ENCODE results near the gene CSF3R.
A peak's percentile ranks its signal among the peaks of the same experiment; 100 is the strongest.

The CSF3R gene

DNA sequence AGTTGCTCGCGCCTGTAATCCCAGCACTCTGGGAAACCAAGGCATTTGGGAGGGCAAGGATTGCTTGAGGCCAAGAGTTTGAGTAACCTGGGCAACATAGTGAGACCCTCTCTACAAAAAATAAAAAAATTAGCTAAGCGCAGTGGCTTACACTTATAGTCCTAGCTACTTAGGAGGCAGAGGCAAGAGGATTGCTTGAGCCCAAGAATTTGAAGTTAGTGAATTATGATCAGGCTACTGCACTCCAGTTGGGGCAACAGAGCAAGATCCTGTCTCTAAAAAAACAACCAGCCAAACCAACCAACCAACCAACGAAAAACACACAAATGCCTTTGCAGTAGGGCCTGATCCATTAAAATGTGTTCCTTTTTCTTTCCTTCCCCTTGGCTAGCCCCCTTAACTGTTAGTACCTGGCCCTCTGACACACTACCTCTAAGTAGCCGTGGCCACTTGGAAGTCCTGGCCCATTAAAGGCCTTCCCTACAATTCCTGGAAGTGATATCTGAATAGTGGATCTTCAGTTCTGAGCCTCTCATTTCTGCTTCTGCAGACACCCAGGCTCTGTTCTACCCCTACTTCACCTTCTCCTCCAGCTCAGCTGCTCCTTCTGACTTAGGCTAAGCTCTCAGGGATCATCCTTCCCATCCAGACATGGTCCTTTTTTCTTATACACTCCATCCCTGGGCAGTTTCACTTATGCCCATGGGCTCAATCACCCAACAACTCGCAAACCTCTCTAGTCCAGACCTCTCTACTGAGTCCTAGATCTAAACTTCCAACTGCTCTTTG is 28.9 kb downstream of the CSF3R start:
- no peak for DNase-seq

DNA sequence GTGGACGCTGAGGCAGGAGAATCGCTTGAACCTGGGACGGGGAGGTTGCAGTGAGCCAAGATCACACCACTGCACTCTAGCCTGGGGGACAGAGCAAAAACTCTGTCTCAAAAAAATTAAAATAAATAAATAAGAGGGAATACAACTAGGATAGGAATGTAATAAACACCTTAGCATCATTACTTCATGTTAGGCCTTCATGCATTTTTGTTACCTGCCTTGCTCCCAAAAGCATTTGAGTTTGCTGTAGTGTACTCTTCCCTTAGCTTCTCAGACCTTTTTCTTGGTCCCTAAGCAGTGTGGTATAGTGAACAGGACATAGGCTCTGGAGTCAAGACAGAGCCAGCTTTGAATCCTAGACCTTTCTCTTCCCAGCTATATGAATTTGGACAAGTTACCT is 29.7 kb downstream of the CSF3R start:
- DNase-seq: no peak

DNA sequence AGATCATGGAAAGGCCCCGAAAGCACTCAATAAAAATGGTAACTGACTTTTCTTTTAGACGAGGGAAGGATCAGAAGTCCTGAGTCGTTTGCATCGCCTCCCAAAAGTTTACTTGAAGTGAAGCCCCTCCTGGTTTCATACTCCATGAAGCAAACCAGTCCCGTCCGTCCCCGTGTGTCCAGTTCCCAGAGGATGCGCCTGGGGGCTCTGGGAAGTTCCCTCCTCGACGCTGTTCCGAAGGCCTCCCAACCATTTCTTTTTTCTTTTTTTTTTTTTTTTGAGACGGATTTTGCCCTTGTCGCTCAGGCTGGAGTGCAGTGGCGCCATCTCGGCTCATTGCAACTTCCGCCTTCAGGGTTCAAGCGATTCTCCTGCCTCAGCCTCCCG is 31.8 kb downstream of the CSF3R start:
- peak; percentile 23 for DNase-seq

DNA sequence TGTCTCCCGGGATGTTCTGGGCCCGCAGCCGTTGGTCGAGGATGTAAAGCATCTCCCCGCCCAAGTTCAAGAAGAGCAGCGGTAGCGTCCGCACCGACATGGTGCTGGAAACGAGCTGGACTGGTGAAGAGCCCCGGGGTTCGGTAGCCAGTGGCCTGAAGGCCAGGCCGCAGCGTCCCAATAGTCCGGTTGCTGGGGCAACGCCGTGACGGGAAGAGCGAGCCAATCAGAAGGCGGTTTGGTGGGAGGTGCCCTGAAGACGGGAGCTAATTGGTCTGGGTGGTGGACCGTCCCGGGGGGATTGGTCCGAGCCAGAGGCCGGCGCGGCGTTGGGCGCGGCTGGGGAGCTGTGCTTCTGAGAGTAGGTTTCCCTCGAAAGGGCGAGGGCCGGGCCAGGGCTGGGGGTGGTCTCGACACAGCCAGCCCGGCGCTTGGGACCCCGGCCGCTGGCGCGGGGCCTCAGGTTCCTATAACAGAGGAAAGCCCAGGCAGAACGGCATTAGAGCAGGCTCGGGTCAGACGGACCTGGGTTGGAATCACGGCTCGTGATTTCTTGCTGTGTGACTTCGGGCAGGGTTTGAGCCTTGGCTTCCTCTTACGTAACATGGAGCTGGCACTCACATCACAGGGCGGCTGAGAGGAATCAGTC is 32.3 kb downstream of the CSF3R start, which contains the start of gene OSCP1:
OSCP1 (minus strand) TSS at position 182 of the 649 bp plus-strand sequence; CDS start at position 100, 82 bp downstream.
- DNase-seq: peak; percentile 92

DNA sequence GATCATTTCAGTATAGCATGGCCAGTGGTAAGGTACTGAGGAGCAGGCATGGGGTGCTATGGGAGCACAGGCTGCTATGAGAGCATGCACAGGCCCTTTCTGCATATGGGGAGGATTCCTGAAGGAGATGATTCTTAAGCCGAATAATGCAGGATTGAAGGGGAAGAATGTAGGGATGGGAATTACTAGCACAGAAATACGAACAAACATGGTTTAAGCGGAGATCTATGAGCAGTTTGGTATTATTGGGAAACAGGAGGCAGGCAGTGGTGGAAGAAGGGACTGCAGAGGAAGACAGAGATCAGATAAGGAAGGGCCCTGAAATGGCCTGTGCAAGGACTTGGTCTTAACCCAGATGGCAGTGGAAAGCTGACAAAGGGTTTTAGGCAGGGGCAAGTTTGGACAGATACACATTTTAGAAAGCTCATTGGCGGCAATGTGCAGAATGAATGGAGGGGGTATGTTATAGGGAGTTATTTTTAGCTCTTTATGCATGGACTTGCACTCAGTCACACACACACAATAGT is 34.1 kb downstream of the CSF3R start:
- DNase-seq: no peak

DNA sequence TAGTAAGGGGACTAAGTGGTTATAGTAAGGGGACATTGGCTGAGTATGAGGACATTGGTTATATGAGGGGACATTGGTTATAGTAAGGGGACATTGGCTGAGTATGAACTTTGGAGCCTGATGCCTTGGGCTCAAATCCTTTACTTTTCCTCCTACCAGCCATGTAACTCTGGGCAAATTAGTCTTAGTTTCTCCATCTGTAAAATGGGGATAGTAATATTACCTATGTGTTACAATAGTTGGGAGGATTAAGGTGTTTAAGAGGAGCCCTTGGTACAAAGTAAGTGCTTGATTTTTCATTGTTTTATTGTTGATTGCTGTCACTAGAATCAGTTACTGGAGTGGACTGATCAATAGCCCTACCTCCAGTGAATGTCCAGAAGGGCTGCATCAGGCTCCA is 35.3 kb downstream of the CSF3R start:
- DNase-seq: no peak

DNA sequence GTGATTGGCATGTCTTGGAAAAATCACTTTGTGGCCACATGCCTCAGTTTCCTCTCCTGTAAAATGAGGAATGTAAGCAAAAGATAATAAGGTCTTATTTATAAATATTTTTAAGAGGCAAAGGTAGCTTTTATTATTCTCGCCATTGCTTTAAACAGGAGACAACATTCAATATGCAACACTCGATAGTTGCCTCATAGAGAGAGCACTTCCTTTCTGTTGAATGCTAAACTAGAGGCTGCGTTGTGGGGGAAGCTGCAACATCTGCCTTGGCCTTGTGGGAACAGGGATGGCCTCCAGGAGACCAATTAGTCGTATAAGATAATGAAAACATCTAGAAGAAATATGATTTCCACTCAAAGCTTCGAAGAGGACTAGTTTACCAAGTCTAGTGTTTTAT is 36.0 kb downstream of the CSF3R start:
- DNase-seq: no peak

DNA sequence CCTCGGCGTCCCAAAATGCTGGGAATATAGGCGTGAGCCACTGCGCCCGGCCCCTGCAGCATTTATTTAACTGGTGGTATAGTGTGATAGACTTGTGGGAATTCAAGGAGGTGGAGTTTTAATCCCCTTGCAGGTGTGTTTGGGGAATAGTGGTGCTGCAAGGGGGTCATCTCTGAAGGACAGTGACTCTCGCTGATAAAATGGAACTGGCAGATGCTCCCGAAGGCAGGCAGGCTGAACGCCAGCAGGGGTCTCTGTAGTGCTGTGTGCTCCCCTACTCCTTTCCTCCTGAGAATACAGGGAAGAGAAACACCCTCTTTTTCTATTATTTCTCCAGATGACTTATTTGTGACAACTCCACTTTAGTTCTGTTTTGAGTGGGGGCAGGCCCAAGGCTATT is 36.4 kb downstream of the CSF3R start:
- peak; percentile 5 for DNase-seq

DNA sequence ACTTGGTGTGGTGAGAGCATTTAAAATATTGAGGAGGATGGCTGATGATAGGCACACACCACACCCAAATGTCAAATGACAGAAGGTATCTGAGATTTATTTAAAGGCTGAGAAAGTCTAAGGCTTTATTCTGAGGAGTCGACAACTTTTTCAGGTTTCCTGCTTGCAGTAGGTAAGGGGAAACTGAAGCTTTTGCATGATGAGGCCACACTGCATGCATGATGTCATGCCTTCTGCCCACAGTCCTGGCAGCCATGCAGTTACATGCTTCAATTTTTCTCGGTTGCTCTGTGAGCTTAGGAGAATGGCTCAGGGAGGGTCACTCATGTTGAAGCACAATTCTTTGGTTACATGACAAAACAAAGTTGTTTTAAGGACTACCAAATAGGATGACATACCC is 39.4 kb downstream of the CSF3R start:
- no peak for DNase-seq

DNA sequence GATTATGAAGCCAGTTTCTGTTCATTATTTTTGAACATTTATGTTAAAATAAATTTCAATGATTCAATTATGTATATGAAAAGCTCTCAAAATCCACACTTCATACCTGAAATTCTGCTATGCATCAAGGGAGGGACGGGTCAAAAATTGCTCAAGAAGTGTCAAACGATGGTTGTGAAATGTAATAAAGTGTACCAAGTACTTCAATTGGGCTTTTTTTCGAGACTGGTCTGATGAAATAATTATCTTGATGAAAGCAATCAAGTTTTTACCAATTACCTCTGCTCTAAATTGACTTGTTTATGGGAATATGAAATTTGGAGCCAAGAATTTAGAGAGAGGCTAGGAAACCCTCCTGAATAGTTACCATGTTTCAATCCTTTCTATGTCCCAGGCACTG is 40.4 kb downstream of the CSF3R start:
- no peak for DNase-seq

DNA sequence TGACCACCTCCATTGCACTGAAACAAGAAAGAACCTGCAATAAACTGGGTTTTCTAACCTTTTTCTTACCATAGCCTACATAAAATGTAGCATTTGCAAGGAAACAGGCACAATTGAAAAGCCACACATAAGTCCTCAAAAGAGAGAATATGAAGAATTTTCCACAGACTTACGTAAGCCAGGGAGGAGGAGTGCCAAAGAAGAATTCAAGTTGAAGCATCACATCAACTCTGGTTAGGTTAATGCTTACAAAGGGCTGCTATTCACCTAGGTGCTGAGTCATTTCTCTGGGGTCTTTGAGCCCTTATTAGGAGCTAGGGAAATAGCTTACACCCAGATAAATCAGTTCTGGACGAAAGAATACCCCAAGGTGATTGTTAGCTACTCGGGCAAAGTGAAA is 42.1 kb downstream of the CSF3R start:
- DNase-seq: no peak

DNA sequence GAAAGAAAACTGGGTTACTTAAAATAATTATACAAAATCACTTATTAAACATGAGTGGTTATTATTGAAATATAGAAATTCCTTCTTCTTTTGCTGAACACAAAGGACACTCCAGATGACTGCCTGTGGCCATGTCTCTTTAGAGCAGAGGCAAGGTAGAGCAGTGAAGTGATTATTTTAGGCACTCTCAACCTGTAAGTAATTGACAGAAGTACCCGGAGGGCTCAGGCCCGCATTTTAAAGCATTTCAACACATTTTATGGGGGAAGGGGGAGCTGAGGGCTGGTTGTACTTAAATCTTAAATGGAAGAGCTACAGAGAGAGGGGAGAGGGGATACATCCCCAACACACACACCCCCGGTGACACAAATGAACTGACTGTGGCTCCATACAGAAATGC is 42.7 kb downstream of the CSF3R start:
- no peak for DNase-seq

DNA sequence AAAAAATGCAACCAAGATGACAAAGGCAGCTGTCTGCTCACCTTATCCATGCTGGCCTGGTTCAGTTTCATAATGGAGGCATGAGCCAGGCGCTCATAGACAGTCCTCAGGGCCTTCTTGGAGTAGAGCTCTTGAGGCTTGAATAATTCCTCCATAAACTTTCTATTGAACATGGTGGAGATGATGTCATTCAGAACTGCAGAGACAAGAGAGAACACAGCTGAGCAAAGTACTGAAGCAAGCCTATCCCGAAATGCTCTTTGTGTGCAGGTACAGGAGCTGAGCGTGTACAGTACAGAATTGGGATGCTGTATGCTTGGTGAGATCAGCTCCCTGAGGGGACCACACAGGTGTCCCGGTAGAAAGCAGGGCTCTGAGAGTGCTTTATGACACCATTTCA is 44.0 kb downstream of the CSF3R start:
- DNase-seq: no peak

DNA sequence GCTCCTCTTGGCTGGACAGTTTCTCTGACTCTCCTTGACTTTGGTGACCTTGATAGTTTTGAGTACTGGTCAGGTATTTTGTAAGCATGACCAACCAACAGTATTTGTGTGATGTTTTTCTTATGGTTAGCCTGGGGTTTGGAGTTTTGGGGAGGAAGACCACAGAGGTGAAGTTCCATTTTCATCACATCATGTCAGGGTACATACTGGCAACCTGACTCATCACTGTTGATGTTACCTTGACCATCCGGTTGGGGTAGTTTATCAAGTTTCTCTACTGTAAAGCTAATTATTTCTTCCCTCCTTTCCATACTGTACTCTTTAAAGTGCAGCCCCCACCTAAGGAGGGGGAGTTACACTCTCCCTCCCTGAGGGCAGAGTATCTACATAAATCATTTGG is 45.9 kb downstream of the CSF3R start:
- DNase-seq: no peak

DNA sequence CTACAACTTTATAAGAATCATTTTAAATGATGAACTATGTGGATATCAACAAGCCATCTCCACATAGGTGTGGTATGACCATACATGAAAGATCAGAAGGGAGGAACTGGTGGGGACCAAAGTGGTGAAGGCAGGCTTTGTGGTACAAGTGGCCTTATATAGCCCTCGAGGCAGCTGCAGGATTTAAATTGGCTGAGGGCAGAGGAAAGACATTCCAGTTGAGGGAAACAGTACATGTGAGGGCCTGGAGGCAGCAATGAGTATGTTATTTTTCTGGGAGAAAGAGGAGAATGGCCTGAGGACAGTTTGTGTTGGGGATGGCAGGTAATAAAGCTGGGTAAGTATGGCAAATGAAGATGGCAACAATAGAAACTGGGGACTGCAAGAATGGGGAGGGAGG is 49.6 kb downstream of the CSF3R start:
- DNase-seq: no peak

DNA sequence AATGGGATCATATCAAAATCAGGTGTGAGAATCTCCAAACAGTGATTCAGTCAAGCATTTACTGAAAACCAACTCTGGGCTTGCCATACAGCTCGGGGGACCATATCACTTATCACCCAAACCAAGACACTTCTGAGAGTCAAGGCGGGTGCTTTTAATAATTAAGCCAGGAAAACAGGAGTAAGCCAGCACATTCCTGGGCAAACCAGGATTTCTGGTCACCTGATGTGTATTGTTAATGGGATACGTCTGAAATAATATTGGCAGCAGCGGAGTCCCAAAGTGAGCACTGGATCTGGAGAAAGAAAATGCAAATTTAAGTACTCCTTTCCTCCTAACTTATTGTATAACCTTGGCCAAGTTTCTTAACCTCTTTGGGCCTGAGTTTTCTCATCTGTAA is 50.1 kb downstream of the CSF3R start:
- DNase-seq: no peak

DNA sequence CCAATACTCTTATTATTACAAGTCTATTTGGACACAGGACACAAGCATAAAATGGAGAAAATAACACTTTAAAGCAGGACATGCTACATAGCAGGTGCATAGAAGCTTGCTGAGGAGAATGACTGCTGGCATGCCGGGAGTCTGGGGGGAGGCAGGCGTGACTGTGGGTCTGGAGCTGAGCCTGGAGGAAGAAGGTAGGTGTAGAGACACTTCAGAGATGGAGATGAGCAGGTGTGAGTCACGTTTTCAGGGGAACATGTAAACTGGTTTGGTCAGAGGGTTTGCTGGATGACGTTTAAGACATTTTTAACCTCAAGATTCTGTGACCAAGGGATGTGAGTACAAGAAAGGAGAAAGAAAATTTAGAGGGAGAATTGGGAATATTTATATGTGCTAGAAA is 56.9 kb downstream of the CSF3R start:
- no peak for DNase-seq

DNA sequence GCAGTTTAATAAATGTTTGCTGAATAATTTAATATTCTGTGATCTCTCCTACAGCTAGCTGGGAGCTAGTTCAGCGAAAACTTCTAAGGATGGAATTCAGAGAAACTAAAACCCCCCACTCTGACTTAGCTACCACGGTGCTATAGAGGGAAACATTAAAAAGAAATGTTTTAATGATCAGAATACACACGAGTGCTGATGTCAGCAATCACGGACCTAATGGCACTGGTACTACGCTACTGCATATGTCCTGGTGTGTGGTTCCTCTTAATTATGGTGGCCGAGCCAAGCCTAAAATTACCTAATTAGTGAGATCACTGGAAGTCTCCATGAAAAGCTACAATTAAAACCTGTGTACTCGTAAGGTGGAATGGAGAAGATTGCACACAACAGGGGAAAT is 61.1 kb downstream of the CSF3R start:
- DNase-seq: no peak

DNA sequence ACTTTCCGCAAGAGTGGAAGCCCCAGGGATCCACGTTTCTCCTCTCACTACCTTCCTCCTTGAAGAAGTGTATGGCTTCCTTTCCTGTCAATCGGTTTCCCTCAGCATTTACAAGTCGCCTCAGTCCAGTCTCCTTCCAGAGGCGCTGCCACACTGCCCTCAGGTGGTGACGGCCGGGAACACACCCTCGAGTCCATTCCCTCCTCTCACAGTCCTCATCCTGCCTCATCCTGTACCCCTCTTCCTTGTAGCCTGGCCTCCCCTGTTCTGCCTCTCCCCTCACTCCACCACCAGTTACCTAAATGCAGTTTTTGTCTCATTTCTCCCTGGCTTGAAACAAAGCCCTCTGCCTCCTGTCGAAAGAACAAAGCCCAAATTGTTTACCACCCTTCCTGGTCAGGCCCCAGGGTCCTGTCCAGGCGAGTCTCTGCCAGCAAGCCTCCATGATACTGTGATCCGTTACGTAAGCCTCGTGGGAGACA is 61.8 kb downstream of the CSF3R start:
- peak; percentile 55 for DNase-seq

DNA sequence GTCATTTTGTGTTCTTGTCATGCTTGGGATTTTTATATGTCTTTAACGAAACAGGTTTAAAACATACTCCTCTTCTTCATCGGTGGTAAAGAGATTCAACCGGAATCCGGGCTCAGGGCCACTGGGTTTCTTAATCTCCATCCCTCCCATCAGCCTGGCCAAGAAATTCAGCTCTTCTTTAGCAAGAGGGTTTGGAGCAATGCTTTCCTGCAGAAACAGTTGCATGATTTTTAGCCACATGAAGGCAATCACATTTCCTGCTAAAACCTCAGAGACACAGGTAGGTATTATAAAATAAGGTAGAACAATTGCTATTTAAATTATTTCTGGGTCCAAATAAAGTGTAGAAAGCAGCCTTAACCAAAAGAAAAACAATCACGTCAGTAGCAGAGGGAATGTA is 62.3 kb downstream of the CSF3R start:
- DNase-seq: no peak

DNA sequence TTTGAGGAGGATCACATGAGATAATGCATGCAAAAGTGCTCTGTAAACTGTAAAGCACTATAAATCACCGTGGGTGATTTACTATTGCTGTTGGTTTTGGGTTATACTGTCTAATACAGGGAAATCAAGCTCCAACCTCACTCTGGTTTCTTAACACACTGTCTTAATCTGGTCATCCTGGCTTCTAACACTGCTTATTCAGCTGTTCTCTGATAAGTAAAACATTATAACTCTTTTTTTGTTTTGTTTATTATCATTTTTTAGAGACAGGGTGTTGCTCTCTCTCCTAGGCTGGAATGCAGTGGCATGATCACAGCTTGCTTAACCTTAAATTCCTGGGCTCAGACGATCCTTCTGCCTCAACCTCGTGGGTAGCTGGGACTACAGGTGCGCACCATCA is 63.1 kb downstream of the CSF3R start:
- no peak for DNase-seq

DNA sequence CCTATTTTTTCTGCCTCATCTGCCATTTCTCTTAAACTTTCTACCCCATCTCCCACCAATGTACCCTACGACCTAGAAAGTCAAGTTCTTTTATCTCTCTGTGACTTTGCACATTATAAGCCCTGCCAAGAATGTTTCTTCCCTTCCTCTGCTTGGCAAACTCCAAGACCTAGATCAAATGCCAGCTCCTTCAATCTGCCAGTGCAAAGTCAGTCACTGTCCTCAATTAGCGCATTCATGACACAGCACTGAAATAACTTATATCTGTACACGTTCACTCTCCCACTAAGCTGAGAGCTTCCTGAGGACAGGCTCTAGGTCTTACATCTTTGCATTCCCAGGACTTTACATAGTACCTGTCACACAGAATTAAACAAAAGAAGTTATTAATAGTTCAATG is 63.6 kb downstream of the CSF3R start:
- no peak for DNase-seq

DNA sequence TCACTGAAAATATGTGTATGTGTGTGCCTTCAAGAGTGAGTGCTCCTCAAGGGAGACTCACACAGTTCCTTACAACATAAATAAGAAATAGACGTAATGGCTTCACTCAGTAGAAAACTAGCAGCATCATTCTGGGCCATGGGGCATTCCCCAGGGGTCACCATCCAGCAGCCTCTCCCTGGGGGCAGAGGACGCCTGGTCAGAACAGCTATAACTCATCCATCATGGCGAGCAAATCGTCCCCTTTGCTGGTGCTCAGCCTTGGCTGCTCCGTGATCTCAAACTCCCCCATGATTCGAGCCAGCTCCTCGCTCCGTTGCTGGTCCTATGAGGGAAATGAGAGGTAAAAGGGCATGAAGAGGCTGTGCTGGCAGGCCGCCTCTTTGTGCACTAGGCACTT is 64.8 kb downstream of the CSF3R start:
- DNase-seq: no peak
